GM19467 (cell line): ENCODE data around the gene VPS36.
"Not testable (repeated sequence)": the region's sequence is repeated elsewhere in the genome, so short reads cannot be mapped to it uniquely, and the experiment has no call there.

Source experiments
- ATAC-seq: cut with Tn5 transposase; IDR thresholded peaks from one replicate; pipeline ENCODE4 v1.9.1; 2021; ENCODE audit warnings: mild to moderate bottlenecking, moderate library complexity; ENCODE audit not compliant: unreplicated experiment

The VPS36 gene, protein sequence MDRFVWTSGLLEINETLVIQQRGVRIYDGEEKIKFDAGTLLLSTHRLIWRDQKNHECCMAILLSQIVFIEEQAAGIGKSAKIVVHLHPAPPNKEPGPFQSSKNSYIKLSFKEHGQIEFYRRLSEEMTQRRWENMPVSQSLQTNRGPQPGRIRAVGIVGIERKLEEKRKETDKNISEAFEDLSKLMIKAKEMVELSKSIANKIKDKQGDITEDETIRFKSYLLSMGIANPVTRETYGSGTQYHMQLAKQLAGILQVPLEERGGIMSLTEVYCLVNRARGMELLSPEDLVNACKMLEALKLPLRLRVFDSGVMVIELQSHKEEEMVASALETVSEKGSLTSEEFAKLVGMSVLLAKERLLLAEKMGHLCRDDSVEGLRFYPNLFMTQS

DNA sequence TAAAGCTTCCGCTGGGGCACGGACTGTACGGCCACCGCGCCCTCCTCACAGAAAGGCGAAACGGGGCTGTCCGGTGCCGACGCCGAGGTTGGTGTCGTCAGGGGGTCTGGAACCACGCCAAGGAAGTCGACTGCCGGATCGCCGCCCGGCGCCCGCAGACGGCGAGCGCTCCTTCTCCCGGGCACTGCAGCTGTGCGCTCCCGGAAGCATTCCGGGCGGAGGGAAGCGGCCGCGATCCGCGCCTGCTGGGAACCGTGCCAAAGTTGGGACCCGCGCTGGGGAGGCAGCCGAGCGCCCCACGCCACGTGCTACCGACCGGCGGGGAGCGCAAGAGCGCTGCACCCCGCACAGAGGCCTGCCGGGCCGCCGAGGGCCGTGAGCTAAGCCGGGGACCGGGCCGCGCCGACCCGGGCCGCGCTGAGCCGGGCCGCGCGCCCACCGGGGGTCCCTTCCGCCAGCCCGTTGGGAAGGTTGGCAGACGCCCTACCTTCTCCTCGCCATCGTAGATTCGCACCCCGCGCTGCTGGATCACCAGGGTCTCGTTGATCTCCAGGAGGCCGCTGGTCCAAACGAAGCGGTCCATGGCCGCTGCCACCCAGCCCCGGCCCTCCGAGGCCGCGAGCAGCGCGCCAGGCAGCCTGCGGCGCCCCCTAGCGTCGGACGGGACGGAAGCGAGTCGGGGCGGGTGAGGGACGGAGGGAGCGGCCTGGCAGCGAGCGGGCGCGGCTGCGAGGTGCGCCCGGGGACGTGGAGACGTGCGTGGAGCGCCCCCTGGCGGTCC, at the start of gene VPS36:
VPS36 (minus strand) TSS at position 623 of the 781 bp plus-strand sequence; CDS start at position 583, 40 bp downstream.
- ATAC-seq: peak; percentile 68

DNA sequence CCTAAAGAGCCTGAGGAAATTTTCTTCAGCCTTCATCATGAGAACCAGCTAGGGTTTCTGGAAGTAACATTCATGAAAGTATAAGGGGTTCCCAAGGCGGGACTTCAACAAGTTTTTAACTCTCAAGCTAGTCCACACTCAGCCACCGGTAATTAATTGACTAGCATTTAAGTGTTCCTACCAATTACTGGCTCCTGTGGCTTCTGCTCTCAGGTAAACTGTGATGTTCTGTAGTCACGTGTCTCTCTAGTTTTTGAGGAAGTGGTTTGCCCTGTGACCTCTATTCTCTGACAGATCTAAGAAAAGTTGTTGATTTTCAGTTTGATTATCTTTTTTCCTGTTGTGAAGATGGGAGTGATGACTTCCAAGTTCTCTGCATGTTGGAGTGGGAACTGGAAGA, 47.5 kb upstream of the VPS36 start:
- ATAC-seq: peak; percentile 65

- not testable (repeated sequence) for ATAC-seq
Observed at GRCh38 chr13:52494241-52494640, 43.8 kb upstream of the VPS36 start.

- ATAC-seq: not testable (repeated sequence)
Observed at GRCh38 chr13:52491015-52491414, 40.6 kb upstream of the VPS36 start.

DNA sequence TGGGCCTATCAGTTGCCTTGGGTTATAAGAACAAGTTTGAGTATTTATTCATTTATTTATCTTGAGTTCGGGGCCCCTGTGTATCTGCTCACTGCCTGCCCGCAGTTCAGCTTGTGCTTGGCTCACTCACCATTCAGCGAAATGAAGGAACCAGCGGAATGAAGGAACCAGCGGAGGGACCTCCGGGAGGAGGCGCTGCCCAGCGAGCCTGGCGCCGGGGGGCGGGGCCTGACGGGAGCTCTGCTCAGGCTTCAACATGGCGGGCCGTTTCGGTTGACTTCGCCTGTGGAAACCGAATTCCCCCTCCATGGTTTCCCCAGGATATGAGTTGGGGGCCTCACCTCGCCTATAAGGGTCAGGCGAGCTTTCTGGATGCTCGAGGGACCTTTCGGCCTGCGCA, 38.3 kb upstream of the VPS36 start:
- ATAC-seq: not testable (repeated sequence)

- ATAC-seq: not testable (repeated sequence)
Observed at GRCh38 chr13:52487078-52487477, 36.6 kb upstream of the VPS36 start.

- ATAC-seq: not testable (repeated sequence)
Observed at GRCh38 chr13:52480677-52481428, 30.4 kb upstream of the VPS36 start.

- not testable (repeated sequence) for ATAC-seq
Observed at GRCh38 chr13:52468487-52468886, 18.1 kb upstream of the VPS36 start.

GRCh38 chr13:52463526-52463925, 13.1 kb upstream of the VPS36 start:
- ATAC-seq: no peak

GRCh38 chr13:52461265-52461664, 10.8 kb upstream of the VPS36 start:
- no peak for ATAC-seq

DNA sequence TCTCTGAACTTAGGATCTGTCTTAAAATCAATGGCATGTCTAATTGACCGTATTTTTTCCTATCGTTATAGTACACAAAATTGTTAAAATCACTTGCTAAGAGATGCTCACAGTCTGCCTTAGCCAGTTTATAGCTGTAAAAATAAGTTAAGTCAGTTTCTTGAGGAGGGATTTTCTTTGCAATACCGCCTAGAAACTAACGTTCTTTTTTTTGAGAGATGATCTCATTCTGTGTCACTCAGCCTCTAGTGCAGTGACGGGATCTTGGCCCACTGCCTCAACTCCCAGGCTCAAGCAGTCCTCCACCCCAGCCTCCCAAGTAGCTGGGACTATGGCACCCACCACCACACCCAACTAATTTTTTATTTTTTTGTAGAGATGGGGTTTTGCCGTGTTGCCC, 9.2 kb upstream of the VPS36 start:
- ATAC-seq: no peak

- ATAC-seq: peak; percentile 26
Observed at GRCh38 chr13:52455677-52456041, 5.2 kb upstream of the VPS36 start.

GRCh38 chr13:52454820-52455676, 4.6 kb upstream of the VPS36 start, which contains the start of gene CKAP2:
CKAP2 (plus strand) TSS chr13:52455478; CDS start chr13:52455557, 79 bp downstream.
- ATAC-seq: peak; percentile 74

- peak; percentile 24 for ATAC-seq
Observed at GRCh38 chr13:52454459-52454819, 4.0 kb upstream of the VPS36 start.

DNA sequence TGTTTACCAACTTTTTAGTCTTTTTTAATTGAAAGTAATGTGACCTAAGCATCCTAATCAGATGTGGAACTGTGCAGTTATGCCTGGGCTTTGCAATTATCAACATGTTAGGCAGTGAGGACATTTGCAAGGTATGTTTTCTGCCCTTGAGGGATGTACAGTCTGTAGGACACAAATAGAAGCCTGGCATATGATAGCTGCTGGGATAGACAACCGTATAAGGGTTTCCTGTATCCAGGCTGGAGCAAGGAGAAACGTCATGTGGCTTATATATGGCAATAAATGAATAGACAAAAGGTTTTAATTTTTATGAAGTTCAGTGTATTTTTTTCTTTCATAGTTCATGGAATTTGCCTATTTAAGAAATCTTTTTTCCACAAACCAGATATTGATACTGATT, 2.0 kb upstream of the VPS36 start:
- ATAC-seq: no peak

GRCh38 chr13:52451135-52451804, 836 bp upstream of the VPS36 start:
- no peak for ATAC-seq

GRCh38 chr13:52450793-52451116, 321 bp upstream of the VPS36 start:
- ATAC-seq: no peak

- ATAC-seq: no peak
Observed at GRCh38 chr13:52449331-52450011, 963 bp downstream of the VPS36 start.

GRCh38 chr13:52447815-52448552, 2.5 kb downstream of the VPS36 start:
- ATAC-seq: no peak
